CD4-positive, CD25-positive, alpha-beta regulatory T cell (primary cell): Measurements from ENCODE around the gene ODF4. TPM values are rescaled to one million over a fixed set of nuclear protein-coding genes. Genes with fewer than 3 reads are reported as not detected.
"Not testable (repeated sequence)": the region's sequence is repeated elsewhere in the genome, so short reads cannot be mapped to it uniquely, and the experiment has no call there.

Experiments
- ATAC-seq, 2 donors: fragments of 150-1000 bp; cut with Tn5 transposase; one replicate each; pipeline ENCODE4 v1.10.0; 2021; ENCODE audit warnings: low read depth in 2 of 2, moderate number of reproducible peaks in 2 of 2, moderate library complexity in 1 of 2
- DNase-seq, 3 donors: peaks; one replicate each; pipeline versions ENCODE4 v3.0.0 to v3.0.0-alpha.2; 2012 to 2022; ENCODE audit warnings: mixed read lengths in 1 of 3
- H3K27ac ChIP-seq: one replicate; pipeline ENCODE4 v1.7.0; 2013; ENCODE audit warnings: mild to moderate bottlenecking, low read length; ENCODE audit not compliant: insufficient read depth, poor library complexity, severe bottlenecking
- H3K27me3 ChIP-seq: one replicate; pipeline ENCODE4 v1.7.0; 2013; ENCODE audit warnings: low read length; ENCODE audit not compliant: control insufficient read depth, insufficient read depth
- H3K36me3 ChIP-seq: one replicate; pipeline ENCODE4 v1.7.0; 2013; ENCODE audit warnings: mild to moderate bottlenecking, low read length, moderate library complexity; ENCODE audit not compliant: control insufficient read depth, insufficient read depth
- H3K4me1 ChIP-seq: 2 replicates; pipeline ENCODE4 v1.7.0; 2013; ENCODE audit warnings: mild to moderate bottlenecking, low read length; ENCODE audit not compliant: insufficient read depth, control insufficient read depth, poor library complexity, severe bottlenecking
- H3K4me3 ChIP-seq: one replicate; pipeline ENCODE4 v1.7.0; 2013; ENCODE audit warnings: low read depth, mild to moderate bottlenecking, low read length, moderate library complexity
- H3K9me3 ChIP-seq, 2 experiments: 1 replicate in 1 of 2; 2 replicates in 1 of 2; pipeline ENCODE4 v1.7.0; 2013; ENCODE audit warnings: low read length in 2 of 2, mild to moderate bottlenecking in 1 of 2, moderate library complexity in 1 of 2; ENCODE audit not compliant: control insufficient read depth in 2 of 2
- H3K27ac Mint-ChIP-seq, 3 donors: one replicate each; pipeline ENCODE4 v1.8.0; 2020 to 2022; ENCODE audit warnings: mild to moderate bottlenecking in 3 of 3, mixed read lengths in 3 of 3, moderate library complexity in 2 of 3
- H3K27me3 Mint-ChIP-seq: one replicate; pipeline ENCODE4 v1.8.0; 2022; ENCODE audit warnings: mild to moderate bottlenecking, mixed read lengths
- H3K36me3 Mint-ChIP-seq: one replicate; pipeline ENCODE4 v1.8.0; 2020; ENCODE audit warnings: mixed read lengths
- H3K4me1 Mint-ChIP-seq, 4 donors: one replicate each; pipeline ENCODE4 v1.8.0; 2020 to 2022; ENCODE audit warnings: mixed read lengths in 4 of 4, mild to moderate bottlenecking in 1 of 4
- H3K4me3 Mint-ChIP-seq, 4 donors: one replicate each; pipeline ENCODE4 v1.8.0; 2020 to 2022; ENCODE audit warnings: mild to moderate bottlenecking in 4 of 4, mixed read lengths in 4 of 4, moderate library complexity in 3 of 4
- H3K9me3 Mint-ChIP-seq, 7 donors: one replicate each; pipeline ENCODE4 v1.8.0; 2020 to 2022; ENCODE audit warnings: mixed read lengths in 7 of 7, mild to moderate bottlenecking in 3 of 7, moderate library complexity in 2 of 7
- polyA plus RNA-seq, 4 donors: library from polyadenylated mRNA; unstranded; fragments of 300-500 nt; fragmentation: Illumina TruSeq; gene quantifications; one replicate each; pipeline ENCODE4 v1.2.3, GENCODE V29; 2021
- total RNA-seq: library from RNA; stranded (reverse); gene quantifications from one replicate; pipeline ENCODE4 v1.2.3, GENCODE V29; 2022

Gene ODF4
- total and polyA plus RNA-seq, 5 donors from 2014 or later, result not detected

GRCh38 chr17:8345052-8345690, 5.5 kb downstream of the ODF4 start:
- DNase-seq (no peak), ATAC-seq (no peak)
- H3K4me1 Mint-ChIP-seq, result no peaks in the 10 kb centered on the region
- peaks cover 11% of the 10 kb centered on the region for H3K27me3 Mint-ChIP-seq
- no peak overlapping the region for H3K27ac Mint-ChIP-seq
- Histone ChIP-seq H3K27ac (no peak overlapping the region), H3K4me3 (no peak overlapping the region), H3K36me3 (no peaks in the 10 kb centered on the region), H3K4me1 (no peaks in the 10 kb centered on the region), H3K9me3 (no peaks in the 10 kb centered on the region), H3K27me3 (peaks cover 8% of the 10 kb centered on the region)
- H3K4me3 Mint-ChIP-seq, result no peak overlapping the region
- no peaks in the 10 kb centered on the region for H3K36me3 Mint-ChIP-seq
- H3K9me3 Mint-ChIP-seq, result no peaks in the 10 kb centered on the region

- Mint-ChIP-seq H3K36me3 (no peaks in the 10 kb centered on the region), H3K27me3 (peaks cover 11% of the 10 kb centered on the region)
These were observed 6.5 kb downstream of the ODF4 start for GRCh38 chr17:8345951-8346665.

GRCh38 chr17:8347001-8347400, 7.4 kb downstream of the ODF4 start:
- H3K9me3 ChIP-seq, H3K27me3 ChIP-seq, H3K27ac Mint-ChIP-seq, H3K9me3 Mint-ChIP-seq, H3K4me3 ChIP-seq, H3K4me1 ChIP-seq, H3K36me3 Mint-ChIP-seq, DNase-seq, H3K4me1 Mint-ChIP-seq, H3K27ac ChIP-seq, ATAC-seq, H3K4me3 Mint-ChIP-seq, H3K36me3 ChIP-seq: not testable (repeated sequence)
- H3K27me3 Mint-ChIP-seq, result peaks cover 11% of the 10 kb centered on the region

More at GRCh38 chr17:8345951-8346665, 6.5 kb downstream of the ODF4 start:
- no peaks in the 10 kb centered on the region for H3K4me1 Mint-ChIP-seq
- no peaks in the 10 kb centered on the region for H3K36me3 ChIP-seq
- no peak for DNase-seq
- no peaks in the 10 kb centered on the region for H3K9me3 Mint-ChIP-seq
- H3K27ac Mint-ChIP-seq, result no peak overlapping the region
- ATAC-seq, result no peak
- H3K9me3 ChIP-seq, result no peaks in the 10 kb centered on the region
- H3K4me3 Mint-ChIP-seq, result peak overlapping the region in 1 of 4 donors; percentile 36
- H3K4me3 ChIP-seq, result no peak overlapping the region
- peaks cover 8% of the 10 kb centered on the region for H3K27me3 ChIP-seq
- no peaks in the 10 kb centered on the region for H3K4me1 ChIP-seq
- no peak overlapping the region for H3K27ac ChIP-seq

- Histone ChIP-seq H3K4me1 (no peaks in the 10 kb centered on the region), H3K4me3 (no peak overlapping the region), H3K36me3 (no peaks in the 10 kb centered on the region), H3K9me3 (no peaks in the 10 kb centered on the region), H3K27ac (no peak overlapping the region), H3K27me3 (peaks cover 8% of the 10 kb centered on the region)
- no peak for DNase-seq
- ATAC-seq, result no peak
- H3K9me3 Mint-ChIP-seq, result no peaks in the 10 kb centered on the region
- H3K27me3 Mint-ChIP-seq, result peaks cover 11% of the 10 kb centered on the region
- no peak overlapping the region for H3K27ac Mint-ChIP-seq
- H3K4me1 Mint-ChIP-seq, result no peaks in the 10 kb centered on the region
- no peaks in the 10 kb centered on the region for H3K36me3 Mint-ChIP-seq
- H3K4me3 Mint-ChIP-seq, result no peak overlapping the region
These were observed 10.7 kb downstream of the ODF4 start for GRCh38 chr17:8350339-8350738.

GRCh38 chr17:8353736-8354135, 14.1 kb downstream of the ODF4 start:
- DNase-seq (no peak), ATAC-seq (no peak)
- no peak overlapping the region for H3K27ac ChIP-seq
- no peaks in the 10 kb centered on the region for H3K36me3 Mint-ChIP-seq
- no peaks in the 10 kb centered on the region for H3K9me3 Mint-ChIP-seq
- no peaks in the 10 kb centered on the region for H3K4me1 Mint-ChIP-seq
- H3K27ac Mint-ChIP-seq, result no peak overlapping the region
- H3K36me3 ChIP-seq, result no peaks in the 10 kb centered on the region
- peaks cover 6% of the 10 kb centered on the region for H3K27me3 Mint-ChIP-seq
- no peak overlapping the region for H3K4me3 ChIP-seq
- H3K4me1 ChIP-seq, result no peaks in the 10 kb centered on the region
- no peaks in the 10 kb centered on the region for H3K27me3 ChIP-seq
- no peak overlapping the region for H3K4me3 Mint-ChIP-seq
- no peaks in the 10 kb centered on the region for H3K9me3 ChIP-seq

GRCh38 chr17:8354236-8354635, 14.6 kb downstream of the ODF4 start:
- Histone ChIP-seq H3K27me3 (no peaks in the 10 kb centered on the region), H3K4me3 (no peak overlapping the region), H3K27ac (no peak overlapping the region), H3K9me3 (no peaks in the 10 kb centered on the region), H3K4me1 (no peaks in the 10 kb centered on the region), H3K36me3 (no peaks in the 10 kb centered on the region)
- peaks cover 0 to under 1% (median 0%) of the 10 kb centered on the region in 4 donors for H3K4me1 Mint-ChIP-seq
- DNase-seq, result no peak
- no peaks in the 10 kb centered on the region for H3K9me3 Mint-ChIP-seq
- no peaks in the 10 kb centered on the region for H3K36me3 Mint-ChIP-seq
- H3K27me3 Mint-ChIP-seq, result peaks cover 6% of the 10 kb centered on the region
- H3K4me3 Mint-ChIP-seq, result no peak overlapping the region
- H3K27ac Mint-ChIP-seq, result no peak overlapping the region
- ATAC-seq, result no peak

- DNase-seq (no peak), ATAC-seq (no peak)
- no peaks in the 10 kb centered on the region for H3K27me3 ChIP-seq
- peaks cover 0 to 10% (median 5%) of the 10 kb centered on the region in 4 donors for H3K4me1 Mint-ChIP-seq
- no peaks in the 10 kb centered on the region for H3K4me1 ChIP-seq
- no peaks in the 10 kb centered on the region for H3K27me3 Mint-ChIP-seq
- no peak overlapping the region for H3K4me3 Mint-ChIP-seq
- no peaks in the 10 kb centered on the region for H3K9me3 Mint-ChIP-seq
- no peaks in the 10 kb centered on the region for H3K36me3 Mint-ChIP-seq
- H3K36me3 ChIP-seq, result no peaks in the 10 kb centered on the region
- no peak overlapping the region for H3K4me3 ChIP-seq
- no peaks in the 10 kb centered on the region for H3K9me3 ChIP-seq
- H3K27ac ChIP-seq, result no peak overlapping the region
- no peak overlapping the region for H3K27ac Mint-ChIP-seq
These were observed 18.3 kb downstream of the ODF4 start for GRCh38 chr17:8357910-8358309.

- no peak overlapping the region for H3K4me3 Mint-ChIP-seq
These were observed 20.1 kb downstream of the ODF4 start for GRCh38 chr17:8359769-8360168.

More at GRCh38 chr17:8359769-8360168, 20.1 kb downstream of the ODF4 start:
- Histone ChIP-seq H3K27ac (no peak overlapping the region), H3K27me3 (no peaks in the 10 kb centered on the region), H3K4me1 (no peaks in the 10 kb centered on the region), H3K36me3 (no peaks in the 10 kb centered on the region), H3K4me3 (no peak overlapping the region), H3K9me3 (no peaks in the 10 kb centered on the region)
- Mint-ChIP-seq H3K36me3 (no peaks in the 10 kb centered on the region), H3K4me1 (peaks cover 0 to 10% (median 6%) of the 10 kb centered on the region in 4 donors), H3K27me3 (no peaks in the 10 kb centered on the region), H3K27ac (no peak overlapping the region), H3K9me3 (no peaks in the 10 kb centered on the region)
- DNase-seq (no peak), ATAC-seq (no peak)
